WI38 (cell line): ENCODE measurements around the gene IFIT1B.
"Not testable (repeated sequence)": the region's sequence is repeated elsewhere in the genome, so short reads cannot be mapped to it uniquely, and the experiment has no call there.

ENCODE experiments used
- H3K4me3 ChIP-seq: 2 replicates; pipeline ENCODE4 v1.5.1; 2011; ENCODE audit warnings: low read depth, mild to moderate bottlenecking, control low read depth, low read length
- TF ChIP-seq, protein P1 (sequence below): IDR thresholded peaks from 2 replicates; pipeline ENCODE4 v1.5.1; 2012; ENCODE audit warnings: low read depth, mild to moderate bottlenecking, control low read depth, low read length

The IFIT1B gene, protein sequence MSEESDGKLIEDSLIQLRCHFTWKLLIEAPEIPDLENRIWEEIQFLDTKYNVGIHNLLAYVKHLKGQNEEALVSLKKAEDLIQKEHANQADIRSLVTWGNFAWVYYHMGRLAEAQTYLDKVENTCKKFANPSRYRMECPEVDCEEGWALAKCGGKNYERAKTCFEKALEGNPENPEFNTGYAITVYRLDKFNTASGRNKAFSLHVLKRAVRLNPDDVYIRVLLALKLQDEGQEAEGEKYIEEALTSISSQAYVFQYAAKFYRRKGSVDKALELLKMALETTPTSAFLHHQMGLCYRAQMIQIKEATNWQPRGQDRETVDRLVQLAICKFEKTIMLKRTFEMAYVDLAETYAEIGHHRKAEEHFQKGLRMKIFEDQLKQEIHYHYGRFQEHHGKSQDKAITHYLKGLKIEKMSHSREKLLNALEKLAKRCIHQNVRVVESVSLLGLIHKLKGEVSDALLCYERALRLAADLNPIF

DNA sequence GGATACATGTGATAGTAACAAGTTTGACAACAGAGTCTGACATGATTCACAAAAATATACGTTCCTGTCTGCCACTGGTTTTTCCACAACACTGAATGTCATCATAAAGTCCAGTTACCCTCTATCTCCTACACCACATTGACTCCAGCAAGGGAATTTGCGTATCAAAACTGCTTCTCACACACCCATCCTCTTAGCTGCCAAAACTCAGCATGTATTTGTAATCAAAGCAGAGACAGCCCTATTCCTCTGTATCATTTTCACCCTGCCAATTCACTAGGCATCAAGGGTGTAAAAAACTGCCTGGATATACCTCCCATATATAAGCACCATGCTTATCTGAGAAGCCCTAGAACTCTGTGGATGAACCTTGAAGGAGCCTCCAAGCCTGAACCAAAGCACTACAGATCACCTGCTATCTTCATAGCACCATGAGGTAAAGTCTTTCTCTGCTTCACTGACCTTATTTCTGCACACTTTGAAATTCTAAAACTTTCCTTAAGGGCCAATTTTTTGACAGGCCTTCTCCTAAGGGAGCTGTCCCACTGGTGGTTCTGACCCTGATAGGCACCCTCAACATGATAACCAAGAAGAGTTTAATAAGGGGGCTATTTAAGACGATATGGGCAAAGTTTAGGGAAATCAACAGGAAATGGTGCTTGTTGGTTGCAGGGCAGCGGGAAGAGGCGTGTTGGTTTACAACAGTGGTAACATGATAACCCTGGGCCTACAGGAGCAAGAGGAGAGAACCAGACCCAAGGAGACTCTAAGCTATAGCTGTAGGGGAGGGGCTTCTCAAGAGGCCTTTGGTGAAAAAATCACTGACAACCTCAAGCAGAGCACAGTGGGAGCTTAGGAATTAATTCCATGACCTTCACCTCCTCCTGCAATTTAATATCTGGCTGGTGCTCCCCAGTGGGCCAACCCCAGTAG, at the start of gene IFIT1B:
TSS of gene IFIT1B (plus strand) at position 352 of the 933 bp plus-strand sequence. CDS start at position 432, 80 bp downstream.
- H3K4me3 ChIP-seq = no peak within 1 kb of the TSS
- TF ChIP-seq, protein P1, sequence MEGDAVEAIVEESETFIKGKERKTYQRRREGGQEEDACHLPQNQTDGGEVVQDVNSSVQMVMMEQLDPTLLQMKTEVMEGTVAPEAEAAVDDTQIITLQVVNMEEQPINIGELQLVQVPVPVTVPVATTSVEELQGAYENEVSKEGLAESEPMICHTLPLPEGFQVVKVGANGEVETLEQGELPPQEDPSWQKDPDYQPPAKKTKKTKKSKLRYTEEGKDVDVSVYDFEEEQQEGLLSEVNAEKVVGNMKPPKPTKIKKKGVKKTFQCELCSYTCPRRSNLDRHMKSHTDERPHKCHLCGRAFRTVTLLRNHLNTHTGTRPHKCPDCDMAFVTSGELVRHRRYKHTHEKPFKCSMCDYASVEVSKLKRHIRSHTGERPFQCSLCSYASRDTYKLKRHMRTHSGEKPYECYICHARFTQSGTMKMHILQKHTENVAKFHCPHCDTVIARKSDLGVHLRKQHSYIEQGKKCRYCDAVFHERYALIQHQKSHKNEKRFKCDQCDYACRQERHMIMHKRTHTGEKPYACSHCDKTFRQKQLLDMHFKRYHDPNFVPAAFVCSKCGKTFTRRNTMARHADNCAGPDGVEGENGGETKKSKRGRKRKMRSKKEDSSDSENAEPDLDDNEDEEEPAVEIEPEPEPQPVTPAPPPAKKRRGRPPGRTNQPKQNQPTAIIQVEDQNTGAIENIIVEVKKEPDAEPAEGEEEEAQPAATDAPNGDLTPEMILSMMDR = no peak

DNA sequence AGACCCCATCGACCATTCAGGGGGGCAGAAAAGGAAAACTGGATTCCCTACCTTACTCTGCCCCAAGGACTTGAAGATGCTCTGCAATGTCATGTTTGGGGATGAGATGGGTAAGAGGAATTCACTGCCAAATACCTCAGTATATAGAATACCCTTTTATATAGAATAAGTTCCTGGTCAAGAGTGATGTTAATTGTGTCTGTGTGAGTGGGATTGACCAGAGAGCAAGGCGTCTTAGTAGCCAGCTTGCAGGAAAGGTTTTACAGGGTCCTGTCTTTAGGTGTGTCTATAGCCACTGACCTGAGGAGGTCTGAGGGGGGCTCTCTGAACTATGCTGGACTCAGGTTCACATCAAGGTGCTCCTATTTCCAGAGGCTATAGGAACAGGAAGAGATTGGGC, 48.7 kb upstream of the IFIT1B start:
- TF ChIP-seq, protein P1 = no peak
- no peak overlapping the region for H3K4me3 ChIP-seq

DNA sequence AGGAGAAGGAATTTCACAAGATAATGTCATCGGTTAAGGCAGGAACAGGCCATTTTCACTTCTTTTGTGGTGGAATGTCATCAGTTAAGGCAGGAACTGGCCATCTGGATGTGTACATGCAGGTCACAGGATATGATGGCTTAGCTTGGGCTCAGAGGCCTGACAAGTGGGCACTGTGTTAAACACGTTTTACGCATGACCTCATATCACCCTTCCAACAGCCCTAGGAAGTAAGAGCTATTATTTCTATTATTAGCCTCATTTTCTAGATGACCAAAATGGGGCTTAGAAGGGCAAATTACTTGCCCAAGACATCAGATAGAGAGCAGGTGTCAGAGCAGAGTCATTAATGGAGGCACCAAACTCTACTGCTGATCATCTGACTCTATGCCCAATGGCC, 47.8 kb upstream of the IFIT1B start:
- not testable (repeated sequence) for H3K4me3 ChIP-seq

DNA sequence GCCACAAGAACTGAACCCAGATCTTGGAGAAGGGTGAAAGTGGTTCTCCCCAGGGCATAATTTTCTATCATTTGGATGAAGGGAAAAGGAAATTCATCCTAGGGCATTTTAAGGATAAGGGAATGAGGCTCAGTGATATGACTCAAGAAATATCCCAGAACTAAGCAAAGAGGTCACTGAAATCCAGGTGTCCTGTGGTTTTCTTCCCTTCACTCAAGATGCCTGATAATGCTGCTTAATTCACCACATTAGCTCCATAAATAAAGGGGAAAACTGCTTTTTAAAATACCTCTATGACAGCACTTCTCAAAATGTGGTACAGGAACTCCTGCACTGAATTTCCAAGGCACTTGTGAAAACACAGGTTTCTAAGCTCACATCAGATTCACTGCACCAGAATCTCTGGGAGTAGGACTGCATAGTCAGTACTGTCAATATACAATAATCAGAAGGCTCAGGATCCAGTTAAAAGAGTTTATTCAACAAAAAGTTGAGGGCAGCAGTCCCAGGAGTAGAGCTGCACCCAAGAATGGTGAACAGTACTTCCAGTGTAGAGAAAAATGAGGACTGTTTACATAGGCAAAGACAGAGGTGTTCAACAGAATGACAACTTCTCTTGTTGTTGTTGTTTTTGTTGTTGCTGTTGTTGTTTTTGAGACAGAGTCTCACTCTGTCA, 47.2 kb upstream of the IFIT1B start:
- TF ChIP-seq, protein P1 = no peak
- H3K4me3 ChIP-seq = no peak overlapping the region

DNA sequence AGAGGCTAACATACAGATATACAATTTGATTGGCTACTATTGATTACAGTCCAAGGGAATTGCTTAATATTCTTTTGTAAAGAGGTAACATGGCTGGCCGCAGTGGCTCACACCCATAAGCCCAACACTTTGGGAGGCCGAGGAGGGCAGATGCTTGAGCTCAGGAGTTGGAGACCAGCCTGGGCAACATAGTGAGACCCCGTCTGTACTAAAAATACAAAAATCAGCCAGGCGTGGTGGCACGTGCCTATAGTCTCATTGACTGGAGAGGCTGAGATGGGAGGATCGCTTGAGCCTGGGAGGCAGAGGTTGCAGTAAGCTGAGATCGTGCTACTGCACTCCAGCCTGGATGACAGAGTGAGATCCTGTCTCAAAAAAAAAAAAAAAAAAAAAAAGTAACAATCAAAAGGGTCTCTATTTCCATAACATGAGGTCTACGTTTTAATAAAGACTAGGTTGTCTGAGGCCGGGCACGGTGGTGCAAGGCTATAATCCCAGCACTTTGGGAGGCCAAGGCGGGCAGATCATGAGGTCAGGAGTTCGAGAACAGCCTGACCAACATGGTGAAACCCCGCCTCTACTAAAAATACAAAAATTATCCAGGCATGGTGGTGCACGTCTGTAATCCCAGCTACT, 46.3 kb upstream of the IFIT1B start:
- peak overlapping the region; percentile 59 for H3K4me3 ChIP-seq

DNA sequence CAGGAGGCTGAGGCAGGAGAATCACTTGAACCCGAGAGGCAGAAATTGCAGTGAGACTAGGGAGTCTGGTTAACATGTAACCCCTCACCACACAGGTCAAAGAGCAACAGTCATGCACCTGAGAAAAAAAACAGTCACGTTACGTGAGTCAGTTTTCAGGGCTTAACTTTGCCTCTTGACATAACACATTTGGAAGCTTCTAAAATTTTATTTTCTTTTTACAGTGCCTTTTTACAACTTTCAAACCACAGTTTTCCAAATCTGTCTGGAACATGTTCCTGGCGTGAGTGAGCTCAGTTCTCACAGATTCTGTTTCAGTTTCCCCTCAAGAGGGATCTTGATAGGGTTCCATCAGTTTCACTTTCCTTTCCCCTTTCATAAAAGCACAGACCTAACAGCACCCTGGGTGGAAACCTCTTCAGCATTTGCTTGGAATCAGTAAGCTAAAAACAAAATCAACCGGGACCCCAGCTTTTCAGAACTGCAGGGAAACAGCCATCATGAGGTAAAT, 45.7 kb upstream of the IFIT1B start:
- peak overlapping the region; percentile 59 for H3K4me3 ChIP-seq
- TF ChIP-seq, protein P1 = no peak

DNA sequence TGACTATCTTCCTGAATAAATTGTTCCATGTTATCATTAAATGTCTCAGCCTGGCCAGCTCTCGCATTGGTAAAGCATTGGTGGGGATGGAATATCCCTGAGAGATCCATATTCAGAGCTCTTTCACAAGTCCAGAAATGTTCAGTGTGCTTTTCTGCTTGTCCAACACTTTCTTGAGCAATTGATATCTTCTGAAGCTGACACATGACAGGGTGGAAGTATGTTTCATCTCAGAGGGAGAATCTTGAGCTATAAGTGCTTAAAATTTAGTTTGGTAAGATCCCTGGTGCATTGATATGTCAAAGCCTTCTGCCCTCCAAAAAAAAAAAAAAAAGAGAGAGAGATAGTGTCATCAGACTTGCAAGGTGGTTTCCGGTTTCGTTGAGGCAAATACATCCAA, 42.6 kb upstream of the IFIT1B start:
- TF ChIP-seq, protein P1 = no peak
- no peak overlapping the region for H3K4me3 ChIP-seq
